GM12878 (cell line): ENCODE data around the gene ATG13. TPM values are rescaled to one million over a fixed set of nuclear protein-coding genes. Genes with fewer than 3 reads are reported as not detected.

ENCODE experiments used
- ATAC-seq: fragments of 200-7000 bp; cut with Tn5 transposase; 3 replicates; pipeline ENCODE4 v1.9.1; 2020; ENCODE audit warnings: mild to moderate bottlenecking, moderate library complexity
- BruUV-seq: library from RNA; stranded (reverse); fragments of 400-500 nt; replicated peaks from 2 replicates; lab custom pipeline; 2021; lab: Mats Ljungman, UMichigan
- CTCF ChIA-PET: fragments of 300-600 bp; sonication (Branson Sonifier 250); formaldehyde crosslinking; extraction: SDS; loops from one replicate; lab custom pipeline; 2021; ENCODE audit warnings: inconsistent platforms; lab: Yijun Ruan, JAX
- POLR2A ChIA-PET: fragments of 350-600 bp; formaldehyde crosslinking; extraction: SDS; loops from one replicate; lab custom pipeline; 2021; ENCODE audit warnings: inconsistent platforms; lab: Charles Lee
- RAD21 ChIA-PET: fragments of 300-600 bp; sonication (Branson Sonifier 250); formaldehyde crosslinking; loops from one replicate; lab custom pipeline; 2023; ENCODE audit warnings: antibody characterized with exemption; ENCODE audit not compliant: unreplicated experiment; lab: Charles Lee
- SMC1A ChIA-PET: fragments of 300-600 bp; sonication (Branson Sonifier 250); formaldehyde crosslinking; loops from one replicate; lab custom pipeline; 2023; ENCODE audit not compliant: unreplicated experiment, uncharacterized antibody; lab: Charles Lee
- DNase-seq: peaks from one replicate; pipeline ENCODE4 v3.0.0-alpha.2; 2011; ENCODE audit warnings: low read depth, low spot score
- FAIRE-seq: peaks from 3 replicates; lab custom pipeline; 2011; peaks lifted over from hg19 to GRCh38; lab: Jason Lieb, UNC
- H2AFZ ChIP-seq: 2 replicates; pipeline ENCODE4 v1.6.0; 2011; ENCODE audit warnings: low read depth, low read length, control low read depth; ENCODE audit not compliant: control insufficient read depth
- H3K27ac ChIP-seq: 2 replicates; pipeline ENCODE4 v1.5.1; 2011; ENCODE audit warnings: control low read depth; ENCODE audit not compliant: control insufficient read depth, insufficient read depth
- H3K27me3 ChIP-seq, 2 experiments: replicated peaks in 1 of 2; 2 replicates each; pipeline versions ENCODE4 v1.6.0 to v1.6.1; 2011; ENCODE audit warnings: low read length in 1 of 2; ENCODE audit not compliant: control insufficient read depth in 2 of 2, insufficient read depth in 2 of 2
- H3K36me3 ChIP-seq, 2 experiments: 2 replicates each; pipeline ENCODE4 v1.5.1; 2011; ENCODE audit warnings: low read length in 1 of 2; ENCODE audit not compliant: control insufficient read depth in 2 of 2, insufficient read depth in 2 of 2
- H3K4me1 ChIP-seq: 2 replicates; pipeline ENCODE4 v1.6.1; 2011; ENCODE audit warnings: mild to moderate bottlenecking, low read length, moderate library complexity, mixed read lengths; ENCODE audit not compliant: control insufficient read depth, insufficient read depth
- H3K4me2 ChIP-seq: 2 replicates; pipeline ENCODE4 v1.6.0; 2011; ENCODE audit warnings: control low read depth; ENCODE audit not compliant: control insufficient read depth, insufficient read depth
- H3K4me3 ChIP-seq: fragments of 200-600 bp; sonication (generic); 2 replicates; pipeline ENCODE4 v1.5.1; 2016
- H3K79me2 ChIP-seq: 2 replicates; pipeline ENCODE4 v1.6.0; 2011; ENCODE audit warnings: low read length; ENCODE audit not compliant: control insufficient read depth, insufficient read depth
- H3K9ac ChIP-seq: 2 replicates; pipeline ENCODE4 v1.8.0; 2011; ENCODE audit warnings: low read length, control low read depth, mixed read lengths; ENCODE audit not compliant: control insufficient read depth, insufficient read depth
- H3K9me3 ChIP-seq: replicated peaks from 3 replicates; pipeline ENCODE4 v1.5.1; 2011; ENCODE audit warnings: mild to moderate bottlenecking, low read length; ENCODE audit not compliant: control insufficient read depth, insufficient read depth
- H4K20me1 ChIP-seq: 2 replicates; pipeline ENCODE4 v1.6.0; 2011; ENCODE audit not compliant: control insufficient read depth, insufficient read depth
- BRCA1 ChIP-seq: IDR thresholded peaks from 2 replicates; pipeline ENCODE4 v1.6.1; 2011; ENCODE audit warnings: low read depth, low read length, improper control_type of control experiment
- CREM ChIP-seq: IDR thresholded peaks from 2 replicates; pipeline ENCODE4 v1.6.1; 2014; ENCODE audit warnings: antibody characterized with exemption, low read depth
- ELK1 ChIP-seq: IDR thresholded peaks from 2 replicates; pipeline ENCODE4 v1.6.1; 2012; ENCODE audit warnings: low read depth, low read length, improper control_type of control experiment
- EP300 ChIP-seq, 2 experiments: fragments of 150-350 bp in 1 of 2; IDR thresholded peaks; 2 replicates each; pipeline ENCODE4 v1.6.1; 2011 to 2012; ENCODE audit warnings: low read depth in 2 of 2, low read length in 2 of 2, borderline replicate concordance in 1 of 2, improper control_type of control experiment in 1 of 2, inconsistent platforms in 1 of 2; ENCODE audit not compliant: control insufficient read depth in 1 of 2
- HDAC6 ChIP-seq: fragments of 200-600 bp; sonication (generic); IDR thresholded peaks from one replicate; pipeline ENCODE4 v1.8.0; 2017; ENCODE audit warnings: antibody characterized with exemption; ENCODE audit not compliant: unreplicated experiment
- IKZF1 ChIP-seq: fragments of 450-650 bp; conservative IDR thresholded peaks from 2 replicates; pipeline ENCODE4 v1.6.1; 2017; ENCODE audit warnings: antibody characterized with exemption, mild to moderate bottlenecking
- MEF2A ChIP-seq: IDR thresholded peaks from 2 replicates; pipeline ENCODE4 v1.6.1; 2011; ENCODE audit warnings: low read depth, mild to moderate bottlenecking, low read length, moderate library complexity; ENCODE audit not compliant: insufficient read depth
- MEF2B ChIP-seq: fragments of 450-650 bp; IDR thresholded peaks from 2 replicates; pipeline ENCODE4 v1.6.1; 2018; ENCODE audit warnings: mild to moderate bottlenecking, moderate library complexity; ENCODE audit not compliant: partially characterized antibody, poor library complexity, severe bottlenecking
- MYB ChIP-seq: fragments of 150-350 bp; IDR thresholded peaks from 2 replicates; pipeline ENCODE4 v1.6.1; 2014; ENCODE audit warnings: mild to moderate bottlenecking, low read depth, low read length, borderline replicate concordance
- NFXL1 ChIP-seq: fragments of 450-650 bp; IDR thresholded peaks from 2 replicates; pipeline ENCODE4 v1.6.1; 2017; ENCODE audit warnings: antibody characterized with exemption, mild to moderate bottlenecking, borderline replicate concordance
- POLR2A ChIP-seq: IDR thresholded peaks from 2 replicates; pipeline ENCODE4 v1.6.1; 2011; ENCODE audit warnings: low read depth, mild to moderate bottlenecking, low read length
- RCOR1 ChIP-seq: conservative IDR thresholded peaks from 2 replicates; pipeline ENCODE4 v1.6.1; 2012; ENCODE audit warnings: low read depth, low read length, improper control_type of control experiment
- SIX5 ChIP-seq: IDR thresholded peaks from 2 replicates; pipeline ENCODE4 v1.6.1; 2011; ENCODE audit warnings: mild to moderate bottlenecking, low read depth, low read length, moderate library complexity; ENCODE audit not compliant: severe bottlenecking
- SMAD1 ChIP-seq: fragments of 450-650 bp; IDR thresholded peaks from 2 replicates; pipeline ENCODE4 v1.6.1; 2018; ENCODE audit warnings: mild to moderate bottlenecking, low read depth; ENCODE audit not compliant: partially characterized antibody
- SMARCA5 ChIP-seq: fragments of 450-650 bp; IDR thresholded peaks from 2 replicates; pipeline ENCODE4 v1.6.1; 2017; ENCODE audit warnings: mild to moderate bottlenecking
- TARDBP ChIP-seq: IDR thresholded peaks from 2 replicates; pipeline ENCODE4 v1.6.1; 2016; ENCODE audit warnings: borderline replicate concordance
- ZNF274 ChIP-seq: IDR thresholded peaks from one replicate; pipeline ENCODE4 v1.8.0; 2011; ENCODE audit not compliant: insufficient read length, insufficient read depth
- WGBS: methylation state at CpG from one replicate; pipeline ENCODE4 v1.1.6; 2016; ENCODE audit warnings: low lambda C conversion rate; ENCODE audit not compliant: insufficient replicate concordance, insufficient coverage; ENCODE audit errors: missing lambda C conversion rate; 5-methylcytosine and 5-hydroxymethylcytosine counted together
- in situ Hi-C: fragments of 300-500 bp; cut with MboI; formaldehyde crosslinking; loops from 9 replicates; pipeline ENCODE4 v1.14.3; 2018; ENCODE audit warnings: mixed read lengths
- intact Hi-C: fragments of 100-400 bp; cut with micrococcal nuclease; formaldehyde crosslinking; loops from one replicate; pipeline ENCODE4 v1.14.2; 2022; ENCODE audit not compliant: unreplicated experiment
- polyA plus RNA-seq, 11 experiments: library from polyadenylated mRNA; depleted of rRNA in 4 of 11; unstranded in 6 of 11; stranded (reverse) in 5 of 11; fragments of >200 nt; fragmentation: Nextera tagmentation in 4 of 11; fragmentation: Illumina TruSeq in 1 of 11; extraction: Ambion mirVana in 4 of 11; extraction: Trizol in 1 of 11; gene quantifications; 1 replicate in 1 of 11; 2 replicates in 10 of 11; pipeline versions ENCODE4 v1.2.1 to v1.2.3, GENCODE V29; 2011 to 2016; ENCODE audit warnings: inconsistent platforms in 2 of 11, missing spikeins in 2 of 11, low read depth in 1 of 11
- total RNA-seq, 4 experiments: library from RNA; depleted of rRNA in 3 of 4; stranded (reverse); fragments of >200 nt in 3 of 4; fragmentation: Illumina TruSeq in 1 of 4; extraction: Trizol in 1 of 4; gene quantifications; 2 replicates each; pipeline versions ENCODE4 v1.2.1 to v1.2.3, GENCODE V29; 2013 to 2021

Gene ATG13
- total and polyA plus RNA-seq, 10 of the 15 experiments (the other 5 are each of a cell fraction or from before 2014, with no cell fraction given), result 10.9 to 61.6 (median 50.9) TPM

GRCh38 chr11:46643531-46643930 lies 26.2 kb downstream of the ATG13 start:
- no peaks in the 10 kb centered on the region for H3K79me2 ChIP-seq
- H3K4me3 ChIP-seq, result no peak overlapping the region
- H2AFZ ChIP-seq, result no peak overlapping the region
- no peak overlapping the region for H3K9ac ChIP-seq
- ChIA-PET POLR2A (interaction anchor here (0.6 kb wide), 2 partner anchors 16 to 1143 kb away, joined by 4 read pairs; no protein-coding TSS in a partner anchor), RAD21 (no interaction called here)
- H3K36me3 ChIP-seq, result peaks cover 4 to 7% of the 10 kb centered on the region in 2 experiments
- no peak for FAIRE-seq
- no peaks in the 10 kb centered on the region for H3K4me1 ChIP-seq
- no peak overlapping the region for H3K27ac ChIP-seq
- intact Hi-C loops, result no loop called here
- BruUV-seq, result no TSS peak
- WGBS, result 100% methylated on average over 3 of the region's 3 CpGs
- no peak for TF ChIP-seq POLR2A
- no peak for TF ChIP-seq ZNF274
- TF ChIP-seq BRCA1, result no peak
- TF ChIP-seq SMAD1, result no peak
- TF ChIP-seq ELK1, result no peak
- no peak for TF ChIP-seq IKZF1
- TF ChIP-seq CREM, result no peak
- no peak for TF ChIP-seq SMARCA5
- TF ChIP-seq TARDBP, result no peak
- TF ChIP-seq SIX5, result no peak
- TF ChIP-seq MYB, result no peak
- no peak for TF ChIP-seq RCOR1
- TF ChIP-seq MEF2A, result no peak
- no peak for TF ChIP-seq NFXL1
- TF ChIP-seq EP300 (IDR thresholded peaks at IDR 0.05; ENCODE audit: borderline replicate concordance in 1 of 2, control insufficient read depth in 1 of 2, low read depth in 2 of 2, low read length in 2 of 2), result no peak
- TF ChIP-seq HDAC6, result no peak
- no peak for TF ChIP-seq MEF2B
- TF ChIP-seq, all 136 proteins: peak for 0
- no peak for DNase-seq
- no peak for ATAC-seq
- in situ Hi-C loops, result no loop called here
- Histone ChIP-seq H4K20me1 (no peaks in the 10 kb centered on the region), H3K4me2 (no peak overlapping the region), H3K27me3 (no peaks in the 10 kb centered on the region), H3K9me3 (no peaks in the 10 kb centered on the region)
- SMC1A ChIA-PET, result interaction anchor here (0.5 to 0.7 kb wide), 4 partner anchors 9 to 1060 kb away, joined by 3 read pairs; no protein-coding TSS in a partner anchor
- CTCF ChIA-PET, result interaction anchor here (0.6 to 1.9 kb wide), 2 partner anchors 9 to 138 kb away, joined by 4 to 5 read pairs; no protein-coding TSS in a partner anchor
